HL-60/S4 (cell line): ENCODE data around the gene TOMM34.

Experiments
- in situ Hi-C: fragments of 300-500 bp; cut with MboI; formaldehyde crosslinking; loops from 2 replicates; pipeline ENCODE4 v1.14.3; 2022; ENCODE audit warnings: low sequenced_read_pairs

The TOMM34 gene

GRCh38 chr20:44963325-44964215, 3.4 kb upstream of the TOMM34 start:
- in situ Hi-C loops: no loop called here

GRCh38 chr20:44962483-44962882, 2.3 kb upstream of the TOMM34 start:
- in situ Hi-C loops: no loop called here

GRCh38 chr20:44961870-44962267, 1.7 kb upstream of the TOMM34 start:
- in situ Hi-C loops: no loop called here

GRCh38 chr20:44961011-44961869, 1.0 kb upstream of the TOMM34 start:
- in situ Hi-C loops: no loop called here

GRCh38 chr20:44959638-44960102, 527 bp downstream of the TOMM34 start:
- in situ Hi-C loops: no loop called here

- in situ Hi-C loops: no loop called here
These were observed 1.0 kb downstream of the TOMM34 start for GRCh38 chr20:44959082-44959637.

- in situ Hi-C loops: no loop called here
These were observed 1.9 kb downstream of the TOMM34 start for GRCh38 chr20:44958276-44958675.

GRCh38 chr20:44956410-44956809, 3.8 kb downstream of the TOMM34 start:
- in situ Hi-C loops: no loop called here

GRCh38 chr20:44955270-44955669, 4.9 kb downstream of the TOMM34 start:
- in situ Hi-C loops: no loop called here

- in situ Hi-C loops: no loop called here
These were observed 6.0 kb downstream of the TOMM34 start for GRCh38 chr20:44954211-44954610.

GRCh38 chr20:44952731-44953130, 7.5 kb downstream of the TOMM34 start:
- in situ Hi-C loops: no loop called here

- in situ Hi-C loops: no loop called here
These were observed 9.8 kb downstream of the TOMM34 start for GRCh38 chr20:44950368-44950767.

- in situ Hi-C loops: no loop called here
These were observed 11.7 kb downstream of the TOMM34 start for GRCh38 chr20:44948513-44948912.

- in situ Hi-C loops: no loop called here
These were observed 12.1 kb downstream of the TOMM34 start for GRCh38 chr20:44948107-44948506.

GRCh38 chr20:44946271-44946852, 13.8 kb downstream of the TOMM34 start:
- in situ Hi-C loops: no loop called here

- in situ Hi-C loops: no loop called here
These were observed 14.9 kb downstream of the TOMM34 start for GRCh38 chr20:44945261-44945660.

GRCh38 chr20:44943828-44944227, 16.4 kb downstream of the TOMM34 start:
- in situ Hi-C loops: no loop called here

- in situ Hi-C loops: no loop called here
These were observed 17.8 kb downstream of the TOMM34 start for GRCh38 chr20:44942264-44942973.

- in situ Hi-C loops: no loop called here
These were observed 19.0 kb downstream of the TOMM34 start for GRCh38 chr20:44941120-44941691.

- in situ Hi-C loops: no loop called here
These were observed 21.6 kb downstream of the TOMM34 start for GRCh38 chr20:44938637-44939036.
